GM18868 (cell line): ENCODE data around the gene SLC8A3.

Experiments
- ATAC-seq: cut with Tn5 transposase; IDR thresholded peaks from one replicate; pipeline ENCODE4 v1.9.1; 2021; ENCODE audit warnings: mild to moderate bottlenecking, moderate library complexity; ENCODE audit not compliant: unreplicated experiment

Gene SLC8A3

DNA sequence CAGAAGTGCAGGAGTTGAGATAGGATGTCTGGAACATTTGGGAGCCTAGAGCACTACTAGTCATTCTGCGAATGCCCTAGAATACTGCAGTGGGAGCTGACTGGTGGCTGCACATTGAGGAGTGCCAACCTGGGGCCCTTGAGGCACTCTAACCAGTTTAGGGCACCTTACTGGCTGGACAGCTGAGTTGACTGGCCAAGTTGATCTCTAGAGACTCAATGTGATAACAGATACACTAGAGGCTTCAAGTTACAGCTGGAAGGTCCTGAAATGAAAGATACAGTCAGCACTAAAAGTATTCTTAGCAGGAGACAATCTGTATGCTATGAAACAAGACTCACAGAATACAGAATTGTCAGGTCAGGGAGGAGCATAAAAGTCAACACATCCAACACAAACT is 8.0 kb downstream of the SLC8A3 start:
- no peak for ATAC-seq

DNA sequence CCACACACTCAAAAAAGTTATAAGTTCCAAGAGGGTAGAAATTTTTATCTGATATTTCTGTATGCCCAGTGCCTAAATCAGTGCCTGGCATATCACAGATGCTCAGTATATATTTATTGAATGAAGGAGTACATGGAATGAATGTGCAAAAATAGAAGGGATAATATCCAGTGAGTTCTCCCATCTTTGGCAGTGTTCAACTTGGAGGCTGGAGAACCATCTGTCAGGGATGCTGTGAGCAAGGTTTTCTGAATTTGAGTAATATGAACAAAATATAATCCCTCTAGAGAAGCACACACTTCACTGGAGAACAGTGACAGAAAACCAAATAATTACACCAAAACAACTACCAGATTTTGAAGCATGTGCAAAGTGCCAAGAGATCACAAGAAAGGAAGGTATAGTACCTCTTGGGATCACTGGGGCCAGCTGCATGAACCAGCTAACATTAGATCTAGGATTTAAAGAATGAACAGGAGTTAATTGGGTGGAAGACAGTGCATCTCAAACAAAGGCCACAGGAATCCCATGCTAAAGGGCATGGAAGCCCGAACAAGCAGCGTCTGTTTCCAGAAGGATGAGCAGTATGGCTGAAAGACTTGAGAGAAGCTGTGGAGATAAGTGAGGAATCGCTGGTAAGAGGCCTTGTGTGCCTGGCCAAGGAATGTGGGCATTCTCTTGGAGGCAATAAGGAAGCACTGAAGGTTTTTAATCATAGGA is 11.5 kb downstream of the SLC8A3 start:
- no peak for ATAC-seq

DNA sequence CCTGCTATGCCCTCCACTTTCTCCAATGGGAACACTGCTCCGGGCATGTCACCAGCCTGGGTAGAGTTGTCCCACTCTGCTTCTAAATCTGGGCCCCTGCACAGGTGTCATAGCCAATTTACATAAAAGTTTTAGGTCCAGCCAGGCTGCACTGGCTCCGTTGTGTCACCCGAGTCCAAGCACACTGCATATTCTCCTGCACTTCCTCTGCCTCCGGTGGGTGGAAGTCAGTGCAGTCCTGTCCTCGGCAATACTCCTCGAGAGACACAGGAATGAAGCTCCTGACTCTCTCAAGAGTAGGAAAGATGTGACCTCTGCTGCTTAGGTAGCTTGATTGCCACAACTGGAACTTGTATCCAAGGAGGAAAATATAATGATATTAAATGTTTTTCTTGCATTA is 15.2 kb downstream of the SLC8A3 start:
- ATAC-seq = no peak

DNA sequence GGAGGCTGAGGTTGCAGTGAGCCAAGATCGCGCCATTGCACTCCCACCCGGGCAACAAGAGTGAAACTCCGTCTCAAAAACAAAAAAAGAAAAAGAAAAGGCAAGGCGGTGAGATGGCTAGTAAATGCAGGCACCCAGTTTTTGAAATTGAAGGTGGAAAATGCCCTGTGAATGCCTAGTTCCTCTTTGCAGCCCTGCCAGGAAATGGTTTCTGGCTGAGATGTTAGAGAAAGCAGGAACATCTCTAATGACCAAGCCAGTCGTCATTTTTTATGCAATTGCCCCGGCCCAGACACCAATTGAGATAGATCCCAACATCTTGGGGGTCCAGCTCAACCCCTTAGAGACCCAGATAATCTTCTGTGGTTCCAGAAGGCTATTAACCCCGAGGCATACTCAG is 17.0 kb downstream of the SLC8A3 start:
- ATAC-seq = no peak

DNA sequence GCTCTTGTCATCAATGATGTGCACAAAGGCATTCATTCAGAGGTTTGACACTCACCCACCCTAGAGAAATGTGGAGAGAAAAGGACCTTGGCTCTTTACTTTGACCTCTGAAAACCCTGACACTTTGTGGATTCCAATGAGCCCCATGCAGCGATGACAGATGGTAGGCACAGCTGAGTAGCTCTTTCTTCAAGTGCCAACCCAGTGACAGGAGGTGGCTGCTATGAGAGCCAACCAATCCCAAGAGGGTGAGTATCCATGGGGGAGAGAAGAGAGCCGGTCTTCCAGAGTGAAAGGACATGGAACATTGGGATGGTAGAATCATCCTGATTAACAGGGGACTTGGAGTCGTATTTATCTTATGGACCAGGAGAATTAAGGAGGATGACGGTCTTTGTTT is 17.8 kb downstream of the SLC8A3 start:
- no peak for ATAC-seq

DNA sequence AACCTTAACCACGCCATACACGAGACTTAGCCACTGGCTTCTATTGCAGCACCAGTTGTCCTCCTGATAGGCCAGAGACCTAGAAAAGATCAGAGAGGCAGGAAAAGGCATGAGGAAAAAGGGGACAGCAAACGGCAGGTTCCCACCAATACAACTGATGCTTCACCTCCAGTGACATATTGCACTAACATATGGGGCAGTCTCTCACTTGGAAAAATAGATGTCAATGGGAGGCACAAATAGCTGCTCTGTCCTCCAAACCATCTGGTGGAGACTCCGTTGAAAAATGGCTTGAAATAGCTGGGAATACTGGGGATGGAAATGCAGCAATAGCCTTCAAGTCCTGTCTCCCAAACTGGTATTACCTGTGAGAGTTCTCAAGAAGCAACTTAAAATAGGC is 20.3 kb downstream of the SLC8A3 start:
- no peak for ATAC-seq

DNA sequence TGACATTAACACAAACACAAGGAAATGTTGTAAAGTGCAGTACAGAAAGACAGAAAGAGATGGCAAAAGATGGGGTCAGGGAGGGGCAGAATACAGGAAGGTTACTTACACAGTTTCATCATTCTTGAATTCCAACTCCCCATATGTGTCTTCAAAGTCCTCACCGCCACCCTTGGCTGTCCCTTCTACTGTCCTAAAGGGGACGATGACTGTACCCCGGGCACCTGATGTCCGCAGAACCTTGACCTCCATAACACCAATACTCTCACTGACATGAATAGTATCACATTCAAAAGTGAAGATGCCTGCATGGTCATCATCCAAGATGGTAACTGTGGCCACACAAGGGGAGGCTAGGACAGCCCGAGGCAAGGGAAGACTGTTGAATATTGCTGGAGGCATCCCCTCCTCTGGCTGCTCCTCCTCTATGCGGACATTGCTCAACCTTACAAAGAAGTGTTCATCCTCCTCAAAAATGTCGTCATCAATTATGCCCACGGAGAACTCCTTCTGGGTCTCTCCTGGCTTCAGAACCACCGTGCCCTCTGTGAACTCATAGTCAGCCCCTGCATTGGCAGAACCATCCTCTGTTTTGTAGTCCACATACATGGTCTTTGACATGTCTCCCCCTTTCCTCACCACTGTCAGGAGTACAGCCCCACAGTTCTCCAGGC is 22.1 kb downstream of the SLC8A3 start:
- ATAC-seq = no peak

DNA sequence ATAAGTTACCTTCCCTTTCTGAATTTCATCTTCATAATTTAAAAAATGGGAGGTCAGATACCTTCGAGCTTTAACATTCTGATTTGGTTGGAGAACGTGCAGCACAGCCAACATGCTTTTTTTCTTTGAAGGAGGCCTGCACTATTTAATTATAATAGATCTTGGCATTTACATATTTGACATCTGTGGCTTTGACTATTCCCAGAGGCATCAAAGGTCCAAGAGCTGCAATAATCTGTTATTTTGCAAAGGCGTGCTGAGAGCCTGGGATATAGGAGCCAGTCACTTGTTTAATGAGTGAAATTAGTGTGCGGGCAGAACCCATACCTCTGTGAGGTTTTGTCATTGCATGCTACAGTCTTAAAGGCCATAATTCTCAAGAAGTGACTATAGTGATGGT is 26.4 kb downstream of the SLC8A3 start:
- ATAC-seq = no peak

DNA sequence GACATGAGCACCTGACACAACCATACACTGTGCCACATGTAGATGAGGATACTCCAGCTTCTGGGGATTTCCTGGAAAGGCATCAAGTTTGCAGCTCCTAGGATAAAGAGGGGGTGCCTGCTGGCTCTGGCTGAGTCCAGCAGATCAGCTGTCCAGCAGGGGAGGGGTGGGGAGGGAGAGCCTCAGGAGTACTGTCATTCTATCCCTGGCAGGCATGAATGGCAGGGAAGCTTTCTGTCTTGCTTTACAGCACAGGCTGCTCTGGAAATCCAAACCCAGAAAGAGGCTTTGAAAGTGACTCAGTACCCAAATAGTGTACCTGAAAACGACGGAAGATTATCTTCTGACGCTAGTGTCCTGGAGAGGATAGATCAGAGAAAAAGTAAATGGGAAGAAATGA is 32.2 kb downstream of the SLC8A3 start:
- no peak for ATAC-seq

DNA sequence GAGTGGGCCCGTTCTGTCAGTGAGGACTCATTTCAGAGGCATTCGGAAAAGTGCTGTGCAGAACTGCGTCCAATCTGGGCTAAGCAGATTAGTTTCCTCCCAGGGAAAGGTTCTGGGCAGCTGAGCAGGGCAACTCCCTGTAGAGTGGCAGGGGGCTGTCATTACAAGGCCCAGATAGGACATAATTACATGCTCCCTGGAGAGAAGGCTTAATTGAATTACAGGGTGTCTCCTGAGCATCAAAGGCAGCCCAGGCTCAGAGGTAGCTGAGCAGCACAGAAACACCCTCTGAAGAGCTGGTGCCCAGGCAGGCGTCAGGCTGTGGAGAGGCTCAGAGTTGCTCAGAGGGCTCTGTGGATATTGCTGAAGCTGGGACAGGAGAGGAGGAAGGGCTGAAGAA is 36.0 kb downstream of the SLC8A3 start:
- ATAC-seq = no peak

DNA sequence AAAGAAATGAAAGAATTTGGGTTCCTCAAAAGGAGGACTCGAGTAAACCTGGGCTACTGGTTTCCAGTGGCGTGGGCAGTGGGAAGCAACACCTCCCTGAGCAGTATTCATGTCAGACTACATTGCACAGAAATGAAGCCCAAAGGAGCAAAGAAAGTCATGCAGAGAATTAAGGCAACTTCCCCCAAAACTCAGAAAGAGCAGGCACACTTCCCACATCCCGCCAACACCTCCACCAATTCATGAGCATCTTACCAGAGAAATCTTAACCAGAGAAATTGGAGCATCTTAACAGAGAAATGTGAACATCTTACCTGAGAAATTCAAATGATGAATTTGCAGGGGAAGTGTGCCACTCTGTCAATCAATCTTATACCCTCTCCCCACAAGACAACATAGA is 36.7 kb downstream of the SLC8A3 start:
- no peak for ATAC-seq

DNA sequence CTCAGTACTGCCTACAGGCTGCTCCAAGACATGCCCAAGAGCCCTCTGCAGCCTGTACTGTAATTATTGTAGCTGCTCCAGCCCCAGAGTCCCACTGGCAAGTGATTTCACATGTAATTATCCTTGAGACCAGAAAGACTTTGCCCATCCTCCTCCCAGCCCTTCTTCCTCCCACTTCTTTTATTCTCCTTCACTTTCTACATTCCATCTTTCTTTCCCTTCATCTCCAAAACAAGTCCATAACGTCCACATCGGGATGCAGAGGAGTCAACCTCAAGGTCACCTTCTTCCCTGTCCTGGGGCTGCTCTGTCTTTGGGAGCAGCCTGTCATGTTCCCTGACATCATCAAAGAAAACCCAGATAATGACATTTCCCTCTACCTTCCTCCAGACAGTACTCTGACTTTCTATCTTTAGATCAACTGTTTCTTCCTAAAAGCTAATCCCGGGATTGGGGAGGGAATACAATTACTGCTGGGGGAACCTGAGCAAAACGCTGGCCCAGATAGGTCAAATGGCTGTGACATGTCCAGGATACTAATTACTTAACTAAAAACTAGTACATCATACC is 39.1 kb downstream of the SLC8A3 start:
- no peak for ATAC-seq

DNA sequence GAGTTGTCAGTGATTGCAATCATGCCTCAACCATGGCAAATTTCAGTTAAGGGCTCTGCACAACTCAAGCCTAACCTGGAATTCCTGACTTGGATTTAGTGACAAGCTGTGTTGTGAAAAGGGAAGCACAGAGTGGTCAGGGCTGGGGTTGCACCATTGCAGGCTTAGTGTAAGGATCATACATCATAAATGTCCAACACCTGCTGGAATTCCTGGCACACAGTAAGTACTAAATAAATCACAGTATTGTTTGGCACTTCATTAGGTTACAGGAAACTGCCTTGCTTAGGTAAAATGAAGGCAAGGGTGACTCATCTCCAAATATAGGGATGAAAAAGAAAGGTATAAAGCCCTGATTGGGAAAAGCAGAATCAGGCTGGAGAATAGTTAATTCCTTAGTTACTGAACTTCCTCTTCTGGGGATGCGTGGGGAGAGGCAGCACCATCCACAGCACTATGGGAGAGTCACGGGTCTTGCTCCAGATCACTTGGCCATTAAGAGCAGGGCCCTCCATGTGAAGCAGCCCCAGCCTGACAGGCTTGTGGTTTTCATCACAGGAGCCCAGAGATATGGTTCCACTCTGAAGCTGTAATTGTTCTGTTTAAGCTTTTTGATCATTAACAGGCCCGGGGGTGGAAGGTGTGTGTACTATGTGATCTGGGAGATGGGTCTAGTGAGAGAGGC is 39.7 kb downstream of the SLC8A3 start:
- no peak for ATAC-seq

DNA sequence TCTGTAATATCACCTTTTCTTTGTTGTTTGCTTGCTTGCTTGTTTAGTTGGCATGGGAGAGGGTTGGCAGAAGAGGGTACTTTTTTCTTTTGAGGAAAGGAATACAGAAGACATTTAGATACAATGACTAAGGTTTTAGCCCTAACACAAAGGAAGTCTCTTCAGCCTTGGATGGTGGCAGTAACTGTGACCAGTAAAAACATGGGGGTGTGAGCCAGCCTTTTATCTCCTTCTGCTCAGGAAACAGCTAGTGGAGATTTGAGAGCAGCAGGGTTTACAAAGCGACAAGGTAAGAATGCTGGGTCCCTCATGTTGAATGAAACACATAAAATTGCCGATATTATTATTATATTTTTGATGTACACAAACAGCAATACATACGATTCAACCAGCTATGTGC is 40.4 kb downstream of the SLC8A3 start:
- no peak for ATAC-seq

DNA sequence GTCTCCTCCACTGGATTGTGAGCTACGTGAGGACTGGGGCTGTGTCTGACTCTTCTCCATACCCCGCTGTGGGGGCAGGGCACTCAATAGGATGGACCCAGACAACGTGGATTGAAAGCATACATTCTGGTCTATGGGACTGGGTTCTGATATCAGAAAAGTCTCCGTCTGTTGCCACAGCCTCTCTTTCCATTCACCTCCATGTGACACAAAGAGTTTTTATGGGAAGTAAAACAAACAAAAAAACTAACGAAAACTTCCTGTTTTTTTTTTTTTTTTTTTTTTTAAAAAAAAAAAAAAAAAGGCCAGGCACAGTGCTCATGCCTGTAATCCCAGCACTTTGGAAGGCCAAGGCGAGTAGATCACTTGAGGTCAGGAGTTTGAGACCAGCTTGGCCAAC is 44.7 kb downstream of the SLC8A3 start:
- no peak for ATAC-seq

DNA sequence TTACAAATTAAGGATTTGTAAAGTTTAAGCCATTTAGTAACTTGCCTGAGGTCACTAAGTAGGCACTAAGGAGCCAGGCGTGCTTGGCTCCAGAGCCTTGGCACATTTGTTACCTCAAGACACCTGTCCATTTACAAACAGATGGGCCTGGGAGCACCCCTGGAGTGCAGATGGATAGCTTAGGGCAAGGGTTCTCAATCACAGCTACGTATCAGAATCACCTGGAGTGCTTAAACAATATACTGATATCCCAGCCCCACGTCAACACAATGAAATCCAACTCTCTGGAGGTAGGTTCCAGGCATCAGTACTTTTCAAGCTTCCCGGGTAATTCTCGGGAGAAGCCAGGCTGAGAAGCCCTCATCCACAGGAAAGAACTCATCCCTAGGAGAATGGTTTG is 45.4 kb downstream of the SLC8A3 start:
- ATAC-seq = no peak

DNA sequence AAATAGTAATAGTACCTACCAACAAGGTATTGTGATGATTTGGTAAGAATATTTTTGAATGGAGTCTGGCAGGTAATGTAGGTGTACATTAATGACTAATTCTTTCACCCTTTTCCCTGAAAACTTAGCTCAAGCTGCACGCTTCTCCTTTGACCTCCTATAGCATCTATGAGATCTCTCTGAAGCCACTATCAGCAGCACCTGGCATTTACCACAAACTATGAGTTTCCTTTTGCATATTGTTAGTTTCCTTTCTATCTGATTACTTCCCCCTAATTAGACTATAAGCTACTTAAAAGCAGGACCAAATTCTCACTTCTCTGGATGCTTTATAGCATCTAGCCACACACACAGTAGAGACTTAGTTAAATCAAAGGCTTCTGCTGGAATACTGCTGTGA is 48.1 kb downstream of the SLC8A3 start:
- ATAC-seq = no peak

DNA sequence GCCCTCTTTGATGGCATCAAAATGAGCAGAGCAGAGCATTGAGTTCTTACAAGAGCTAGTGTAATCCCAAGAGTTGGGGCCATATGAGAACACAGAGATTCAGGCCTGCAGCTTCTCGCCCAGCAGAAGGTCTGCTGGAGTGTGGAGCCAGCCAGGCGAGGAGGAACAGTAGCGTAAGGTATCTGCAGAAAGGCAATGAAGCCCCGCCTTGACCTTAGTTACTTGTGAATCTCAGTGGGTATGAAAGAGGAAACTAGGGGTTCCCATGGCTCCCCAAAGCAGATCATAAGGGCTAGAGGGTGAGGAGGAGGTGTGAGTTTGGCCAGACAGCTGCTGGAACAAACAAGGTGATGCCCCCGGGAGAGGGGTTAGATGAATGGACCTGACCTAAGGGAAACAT is 49.4 kb downstream of the SLC8A3 start:
- ATAC-seq = peak; percentile 91

DNA sequence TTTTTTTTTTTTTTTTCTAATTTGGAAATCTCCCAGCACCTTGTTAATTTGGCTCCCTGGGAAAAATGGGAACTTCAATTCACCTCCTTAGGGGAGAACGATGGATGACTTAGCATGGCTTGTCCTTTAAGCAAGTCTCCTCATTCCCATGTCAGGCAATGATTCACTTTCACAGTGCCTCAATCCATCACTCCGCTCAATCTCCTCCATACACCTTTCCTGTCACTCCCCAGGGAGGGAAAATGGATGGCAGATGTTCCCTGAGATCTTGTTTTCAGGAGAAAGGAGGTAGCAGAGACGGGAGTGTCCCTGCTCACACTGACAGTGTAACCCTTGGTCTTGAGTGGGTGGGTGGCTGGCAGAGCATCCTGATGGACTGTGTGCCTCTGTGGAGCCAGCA is 51.0 kb downstream of the SLC8A3 start:
- ATAC-seq = no peak

DNA sequence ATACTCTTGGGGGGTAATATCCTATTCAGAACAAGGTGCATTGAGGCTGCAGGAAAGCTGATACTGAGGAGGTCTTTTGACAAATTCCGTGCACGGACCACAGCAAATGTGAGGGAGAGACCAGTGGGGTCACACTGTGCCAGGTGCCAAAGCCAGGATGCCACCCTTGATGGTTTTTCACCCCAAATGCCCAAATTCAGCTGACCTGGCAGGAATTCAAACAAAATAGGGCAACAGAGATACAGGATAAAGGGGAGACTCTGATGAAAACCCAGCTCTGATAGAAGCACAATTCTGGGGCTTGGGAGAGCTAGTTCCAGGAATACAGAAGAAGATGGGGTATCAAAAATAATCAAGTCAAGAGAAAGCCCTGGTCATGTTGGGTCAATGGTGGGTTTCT is 55.3 kb downstream of the SLC8A3 start:
- ATAC-seq = no peak

DNA sequence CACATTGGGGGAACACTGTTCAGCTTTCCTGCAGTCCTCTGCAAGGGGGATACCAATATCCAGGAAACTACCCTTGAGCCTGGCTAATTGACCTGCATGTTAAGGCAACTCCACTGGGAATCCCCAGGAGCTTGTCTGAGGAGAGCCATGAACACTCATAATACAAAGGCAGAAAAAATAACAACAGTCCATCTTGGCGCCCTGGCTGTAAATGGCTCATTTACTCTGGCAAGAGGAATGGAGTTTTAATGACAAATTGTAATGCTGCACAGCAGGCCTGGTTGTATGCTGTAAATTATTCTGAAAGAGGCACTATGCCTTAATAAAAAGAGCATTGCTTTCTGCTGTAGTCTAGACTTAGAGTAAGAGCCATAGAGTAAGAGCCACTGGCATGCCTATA is 58.3 kb downstream of the SLC8A3 start:
- no peak for ATAC-seq

DNA sequence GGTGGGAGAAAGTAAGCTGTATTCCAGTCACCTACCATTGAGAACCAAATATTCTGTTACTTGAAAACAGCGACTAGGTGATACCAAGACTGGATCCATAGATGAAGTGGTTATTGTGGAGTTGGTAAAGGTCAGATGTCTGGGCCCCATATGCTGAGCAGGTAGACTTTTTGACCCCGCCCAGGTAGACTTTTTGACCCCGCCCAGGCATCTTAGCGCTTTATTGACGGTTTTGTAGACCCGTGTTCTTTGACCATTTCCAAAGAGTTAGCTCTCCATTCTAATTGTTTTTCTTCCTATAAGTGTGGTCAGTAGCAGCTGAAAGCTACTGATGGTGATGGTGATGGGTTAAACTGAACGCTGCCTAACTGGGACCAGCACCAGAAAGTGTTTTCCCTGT is 61.6 kb downstream of the SLC8A3 start:
- ATAC-seq = no peak
